GM19463 (cell line): ENCODE results near the gene PCDH19.
"Not testable (repeated sequence)": the region's sequence is repeated elsewhere in the genome, so short reads cannot be mapped to it uniquely, and the experiment has no call there.

Experiments used
- ATAC-seq: cut with Tn5 transposase; IDR thresholded peaks from one replicate; pipeline ENCODE4 v1.9.1; 2021; ENCODE audit warnings: mild to moderate bottlenecking, moderate library complexity; ENCODE audit not compliant: unreplicated experiment

PCDH19 gene

GRCh38 chrX:100409610-100410590, at the start of gene PCDH19:
PCDH19 (minus strand) TSS chrX:100410273; CDS start chrX:100408597, 1,676 bp downstream.
- ATAC-seq: no peak

- ATAC-seq: no peak
These were observed 39.9 kb upstream of the PCDH19 start for GRCh38 chrX:100449696-100450608.

- ATAC-seq: peak; percentile 69
These were observed 37.8 kb upstream of the PCDH19 start for GRCh38 chrX:100447655-100448397.

- no peak for ATAC-seq
These were observed 35.5 kb upstream of the PCDH19 start for GRCh38 chrX:100445593-100445992.

GRCh38 chrX:100441321-100441720, 31.2 kb upstream of the PCDH19 start:
- ATAC-seq: not testable (repeated sequence)

GRCh38 chrX:100440006-100440405, 29.9 kb upstream of the PCDH19 start:
- ATAC-seq: no peak

GRCh38 chrX:100435726-100436125, 25.7 kb upstream of the PCDH19 start:
- no peak for ATAC-seq

- no peak for ATAC-seq
These were observed 13.9 kb upstream of the PCDH19 start for GRCh38 chrX:100424012-100424411.

GRCh38 chrX:100418556-100418955, 8.5 kb upstream of the PCDH19 start:
- no peak for ATAC-seq

GRCh38 chrX:100417681-100418080, 7.6 kb upstream of the PCDH19 start:
- ATAC-seq: no peak

- ATAC-seq: peak; percentile 71
These were observed 3.2 kb upstream of the PCDH19 start for GRCh38 chrX:100413229-100413628.

- no peak for ATAC-seq
These were observed 2.0 kb upstream of the PCDH19 start for GRCh38 chrX:100411802-100412715.

GRCh38 chrX:100410901-100411801, 1.1 kb upstream of the PCDH19 start:
- ATAC-seq: no peak

- ATAC-seq: no peak
These were observed 1.1 kb downstream of the PCDH19 start for GRCh38 chrX:100408713-100409609.

GRCh38 chrX:100407784-100408712, 2.0 kb downstream of the PCDH19 start:
- no peak for ATAC-seq

GRCh38 chrX:100407147-100407783, 2.8 kb downstream of the PCDH19 start:
- no peak for ATAC-seq
